Muscle layer of colon (tissue), 2 donors: Measurements from ENCODE around the gene RASA3.

ENCODE experiments used
- H3K27ac ChIP-seq: one replicate; pipeline ENCODE4 v1.7.0; 2013; ENCODE audit warnings: low read depth, mild to moderate bottlenecking, low read length, moderate library complexity
- H3K27me3 ChIP-seq, 2 donors: one replicate each; pipeline ENCODE4 v1.7.0; 2013; ENCODE audit warnings: low read length in 2 of 2, mild to moderate bottlenecking in 2 of 2; ENCODE audit not compliant: insufficient read depth in 2 of 2, control insufficient read depth in 1 of 2
- H3K36me3 ChIP-seq: one replicate; pipeline ENCODE4 v1.7.0; 2013; ENCODE audit warnings: mild to moderate bottlenecking, low read length; ENCODE audit not compliant: insufficient read depth
- H3K4me1 ChIP-seq: one replicate; pipeline ENCODE4 v1.7.0; 2013; ENCODE audit warnings: mild to moderate bottlenecking, low read length; ENCODE audit not compliant: insufficient read depth
- H3K4me3 ChIP-seq, 2 donors: one replicate each; pipeline ENCODE4 v1.7.0; 2013; ENCODE audit warnings: low read length in 2 of 2, low read depth in 1 of 2, mild to moderate bottlenecking in 1 of 2, moderate library complexity in 1 of 2
- H3K9ac ChIP-seq: one replicate; pipeline ENCODE4 v1.7.0; 2013; ENCODE audit warnings: low read length
- H3K9me3 ChIP-seq: one replicate; pipeline ENCODE4 v1.7.0; 2013; ENCODE audit warnings: mild to moderate bottlenecking, low read length
- donor health status: abdominal sarcoma.
- donor health status: Adenocarcinoma of cecum.

The RASA3 gene

GRCh38 chr13:114044486-114044885 is 87.9 kb downstream of the RASA3 start:
- Histone ChIP-seq H3K9me3 (no peaks in the 10 kb centered on the region), H3K4me3 (no peak overlapping the region), H3K27ac (no peak overlapping the region), H3K4me1 (no peaks in the 10 kb centered on the region), H3K36me3 (no peaks in the 10 kb centered on the region), H3K27me3 (no peaks in the 10 kb centered on the region), H3K9ac (no peak overlapping the region)

GRCh38 chr13:114043421-114044053 is 88.9 kb downstream of the RASA3 start:
- Histone ChIP-seq H3K27ac (no peak overlapping the region), H3K27me3 (no peaks in the 10 kb centered on the region), H3K4me1 (no peaks in the 10 kb centered on the region), H3K36me3 (no peaks in the 10 kb centered on the region), H3K9me3 (no peaks in the 10 kb centered on the region), H3K4me3 (no peak overlapping the region), H3K9ac (no peak overlapping the region)

- no peak overlapping the region for H3K4me3 ChIP-seq
- H3K9ac ChIP-seq: no peak overlapping the region
- no peaks in the 10 kb centered on the region for H3K4me1 ChIP-seq
- H3K36me3 ChIP-seq: no peaks in the 10 kb centered on the region
- H3K27me3 ChIP-seq: no peaks in the 10 kb centered on the region
- H3K27ac ChIP-seq: no peak overlapping the region
- H3K9me3 ChIP-seq: no peaks in the 10 kb centered on the region
These were observed 90.2 kb downstream of the RASA3 start for GRCh38 chr13:114042066-114042815.

GRCh38 chr13:114041493-114041892 is 90.9 kb downstream of the RASA3 start:
- H3K9ac ChIP-seq: no peak overlapping the region
- no peaks in the 10 kb centered on the region for H3K27me3 ChIP-seq
- no peak overlapping the region for H3K4me3 ChIP-seq
- H3K36me3 ChIP-seq: no peaks in the 10 kb centered on the region
- H3K4me1 ChIP-seq: no peaks in the 10 kb centered on the region
- no peak overlapping the region for H3K27ac ChIP-seq
- no peaks in the 10 kb centered on the region for H3K9me3 ChIP-seq

- no peak overlapping the region for H3K9ac ChIP-seq
- H3K4me1 ChIP-seq: no peaks in the 10 kb centered on the region
- no peaks in the 10 kb centered on the region for H3K27me3 ChIP-seq
- H3K4me3 ChIP-seq: no peak overlapping the region
- H3K27ac ChIP-seq: no peak overlapping the region
- no peaks in the 10 kb centered on the region for H3K9me3 ChIP-seq
- no peaks in the 10 kb centered on the region for H3K36me3 ChIP-seq
These were observed 92.8 kb downstream of the RASA3 start for GRCh38 chr13:114039471-114040141.

- Histone ChIP-seq H3K9me3 (no peaks in the 10 kb centered on the region), H3K4me3 (no peak overlapping the region), H3K36me3 (no peaks in the 10 kb centered on the region), H3K4me1 (no peaks in the 10 kb centered on the region), H3K27ac (no peak overlapping the region), H3K9ac (no peak overlapping the region), H3K27me3 (no peaks in the 10 kb centered on the region)
These were observed 93.5 kb downstream of the RASA3 start for GRCh38 chr13:114038900-114039299.

- Histone ChIP-seq H3K27ac (no peak overlapping the region), H3K9ac (no peak overlapping the region), H3K9me3 (no peaks in the 10 kb centered on the region), H3K4me1 (no peaks in the 10 kb centered on the region), H3K36me3 (no peaks in the 10 kb centered on the region), H3K27me3 (no peaks in the 10 kb centered on the region), H3K4me3 (no peak overlapping the region)
These were observed 94.2 kb downstream of the RASA3 start for GRCh38 chr13:114038211-114038613.

GRCh38 chr13:114037674-114038073 is 94.7 kb downstream of the RASA3 start:
- Histone ChIP-seq H3K9ac (no peak overlapping the region), H3K36me3 (no peaks in the 10 kb centered on the region), H3K27ac (no peak overlapping the region), H3K27me3 (no peaks in the 10 kb centered on the region), H3K9me3 (no peaks in the 10 kb centered on the region), H3K4me3 (no peak overlapping the region), H3K4me1 (no peaks in the 10 kb centered on the region)

- no peak overlapping the region for H3K9ac ChIP-seq
- no peaks in the 10 kb centered on the region for H3K27me3 ChIP-seq
- H3K4me3 ChIP-seq: no peak overlapping the region
- no peaks in the 10 kb centered on the region for H3K36me3 ChIP-seq
- peak overlapping the region; percentile 44 for H3K27ac ChIP-seq
- H3K9me3 ChIP-seq: no peaks in the 10 kb centered on the region
- H3K4me1 ChIP-seq: peaks cover 14% of the 10 kb centered on the region
These were observed 96.6 kb downstream of the RASA3 start for GRCh38 chr13:114035583-114036531.

GRCh38 chr13:114035186-114035582 is 97.2 kb downstream of the RASA3 start:
- Histone ChIP-seq H3K9me3 (no peaks in the 10 kb centered on the region), H3K27ac (peak overlapping the region; percentile 44), H3K36me3 (no peaks in the 10 kb centered on the region), H3K9ac (no peak overlapping the region), H3K4me3 (no peak overlapping the region), H3K27me3 (no peaks in the 10 kb centered on the region), H3K4me1 (peaks cover 14% of the 10 kb centered on the region)

GRCh38 chr13:114034481-114034891 is 97.9 kb downstream of the RASA3 start:
- Histone ChIP-seq H3K9ac (no peak overlapping the region), H3K27ac (peak overlapping the region; percentile 23), H3K4me1 (peaks cover 14% of the 10 kb centered on the region), H3K27me3 (no peaks in the 10 kb centered on the region), H3K4me3 (no peak overlapping the region), H3K36me3 (no peaks in the 10 kb centered on the region), H3K9me3 (no peaks in the 10 kb centered on the region)
